IPS-20b (cell line): Measurements from ENCODE around the gene DHRS7B.
A peak's percentile ranks its signal among the peaks of the same experiment; 100 is the strongest.

Source experiments
- H3K27ac ChIP-seq: one replicate; pipeline ENCODE4 v1.5.1; 2013; ENCODE audit warnings: low read length
- H3K27me3 ChIP-seq: 2 replicates; pipeline ENCODE4 v1.6.1; 2013; ENCODE audit warnings: mild to moderate bottlenecking, low read length, inconsistent platforms; ENCODE audit not compliant: insufficient read depth
- H3K36me3 ChIP-seq: 2 replicates; pipeline ENCODE4 v1.6.1; 2013; ENCODE audit warnings: low read depth, mild to moderate bottlenecking, inconsistent platforms, low read length, moderate library complexity; ENCODE audit not compliant: insufficient read depth
- H3K4me1 ChIP-seq: 2 replicates; pipeline ENCODE4 v1.6.1; 2013; ENCODE audit warnings: mild to moderate bottlenecking, control low read depth, inconsistent platforms, low read length, moderate library complexity; ENCODE audit not compliant: insufficient read depth
- H3K4me3 ChIP-seq: 2 replicates; pipeline ENCODE4 v1.5.1; 2013; ENCODE audit warnings: mild to moderate bottlenecking, low read length, inconsistent platforms
- H3K9ac ChIP-seq: 2 replicates; pipeline ENCODE4 v1.6.1; 2013; ENCODE audit warnings: low read depth, mild to moderate bottlenecking, inconsistent platforms, low read length, moderate library complexity
- H3K9me3 ChIP-seq: 2 replicates; pipeline ENCODE4 v1.6.1; 2013; ENCODE audit warnings: mild to moderate bottlenecking, low read depth, low read length, inconsistent platforms; ENCODE audit not compliant: insufficient read depth

The DHRS7B gene

DNA sequence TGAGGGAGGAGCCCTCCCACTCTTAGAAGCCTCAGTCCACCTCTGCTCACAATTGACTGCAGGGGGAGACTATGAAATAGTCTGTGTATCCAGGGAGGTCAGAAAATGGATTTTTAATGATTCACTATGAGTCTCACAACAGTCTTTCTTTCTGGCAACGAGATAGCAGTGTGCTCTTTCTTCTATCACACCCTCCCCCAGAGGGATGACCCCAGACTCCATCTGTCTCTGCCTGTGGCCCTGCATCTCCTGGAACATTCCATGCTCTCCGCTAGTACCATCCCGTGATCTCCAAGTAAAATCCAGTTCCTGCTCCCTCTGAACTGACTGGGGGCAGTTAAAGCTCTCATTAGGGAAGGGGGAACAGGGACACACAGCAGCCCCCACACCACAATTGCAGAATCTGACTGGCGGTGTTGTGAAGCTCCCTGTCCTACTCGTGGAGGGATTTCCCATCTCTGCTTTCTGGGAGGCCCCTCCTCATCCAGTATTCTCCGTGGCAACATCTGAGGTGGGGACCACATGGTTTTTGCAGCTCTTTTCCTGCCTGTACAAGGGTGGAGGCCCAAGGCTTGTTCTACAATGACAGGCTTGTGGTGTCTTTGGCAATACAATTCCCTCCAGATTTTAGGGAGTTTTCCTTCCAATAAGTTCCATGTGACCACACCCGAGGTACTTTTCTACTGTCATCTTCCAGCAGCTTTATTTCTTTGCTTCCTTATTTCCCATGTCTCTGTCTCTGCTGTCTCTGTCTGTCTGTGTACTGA lies 107.0 kb downstream of the DHRS7B start:
- no peaks in the 10 kb centered on the region for H3K4me1 ChIP-seq
- no peaks in the 10 kb centered on the region for H3K36me3 ChIP-seq
- H3K27ac ChIP-seq: no peak overlapping the region
- no peaks in the 10 kb centered on the region for H3K9me3 ChIP-seq
- no peak overlapping the region for H3K4me3 ChIP-seq
- no peak overlapping the region for H3K9ac ChIP-seq
- no peaks in the 10 kb centered on the region for H3K27me3 ChIP-seq

GRCh38 chr17:21235921-21236320 lies 109.2 kb downstream of the DHRS7B start:
- no peaks in the 10 kb centered on the region for H3K36me3 ChIP-seq
- no peaks in the 10 kb centered on the region for H3K27me3 ChIP-seq
- H3K4me1 ChIP-seq: peaks cover 9% of the 10 kb centered on the region; the same call in 1 of the 2 replicates
- no peak overlapping the region for H3K4me3 ChIP-seq
- H3K27ac ChIP-seq: no peak overlapping the region
- H3K9me3 ChIP-seq: no peaks in the 10 kb centered on the region
- no peak overlapping the region for H3K9ac ChIP-seq

- no peaks in the 10 kb centered on the region for H3K9me3 ChIP-seq
- peak overlapping the region; percentile 34; the same call in 1 of the 2 replicates for H3K4me3 ChIP-seq
- H3K27ac ChIP-seq: peak overlapping the region; percentile 19
- H3K36me3 ChIP-seq: no peaks in the 10 kb centered on the region
- H3K4me1 ChIP-seq: peaks cover 9% of the 10 kb centered on the region; the same call in 1 of the 2 replicates
- no peaks in the 10 kb centered on the region for H3K27me3 ChIP-seq
- H3K9ac ChIP-seq: peak overlapping the region; percentile 54; the same call in 1 of the 2 replicates
These were observed 113.1 kb downstream of the DHRS7B start for GRCh38 chr17:21239680-21240368.

- H3K4me1 ChIP-seq: peaks cover 9% of the 10 kb centered on the region; the same call in 1 of the 2 replicates
- H3K27me3 ChIP-seq: no peaks in the 10 kb centered on the region
- H3K4me3 ChIP-seq: no peak overlapping the region
- peak overlapping the region; percentile 19 for H3K27ac ChIP-seq
- peak overlapping the region; percentile 54; the same call in 1 of the 2 replicates for H3K9ac ChIP-seq
- no peaks in the 10 kb centered on the region for H3K36me3 ChIP-seq
- no peaks in the 10 kb centered on the region for H3K9me3 ChIP-seq
These were observed 113.7 kb downstream of the DHRS7B start for GRCh38 chr17:21240369-21241055.
